GM19455 (cell line): ENCODE measurements around the gene NEK8.

Experiments used
- ATAC-seq: cut with Tn5 transposase; IDR thresholded peaks from one replicate; pipeline ENCODE4 v1.9.1; 2021; ENCODE audit not compliant: unreplicated experiment

Gene NEK8

GRCh38 chr17:28728364-28729200 is at the start of gene NEK8:
Gene NEK8 (plus strand): TSS chr17:28728788. CDS start chr17:28728814, 26 bp downstream.
- ATAC-seq, result peak; percentile 41

- no peak for ATAC-seq
These were observed 45.9 kb upstream of the NEK8 start for GRCh38 chr17:28682655-28683054.

- ATAC-seq, result no peak
These were observed 43.6 kb upstream of the NEK8 start for GRCh38 chr17:28684963-28685362.

- no peak for ATAC-seq
These were observed 43.2 kb upstream of the NEK8 start for GRCh38 chr17:28685366-28685765.

GRCh38 chr17:28686296-28686695 is 42.3 kb upstream of the NEK8 start:
- no peak for ATAC-seq

GRCh38 chr17:28688481-28688880 is 40.1 kb upstream of the NEK8 start:
- no peak for ATAC-seq

GRCh38 chr17:28689011-28689410 is 39.6 kb upstream of the NEK8 start:
- ATAC-seq, result no peak

- ATAC-seq, result no peak
These were observed 34.7 kb upstream of the NEK8 start for GRCh38 chr17:28693869-28694268.

- no peak for ATAC-seq
These were observed 30.2 kb upstream of the NEK8 start for GRCh38 chr17:28698253-28698941.

GRCh38 chr17:28700278-28700677 is 28.3 kb upstream of the NEK8 start:
- ATAC-seq, result no peak

GRCh38 chr17:28700830-28701492 is 27.6 kb upstream of the NEK8 start:
- ATAC-seq, result no peak

GRCh38 chr17:28702026-28702751 is 26.4 kb upstream of the NEK8 start:
- ATAC-seq, result no peak

- no peak for ATAC-seq
These were observed 25.8 kb upstream of the NEK8 start for GRCh38 chr17:28702752-28703150.

- no peak for ATAC-seq
These were observed 24.9 kb upstream of the NEK8 start for GRCh38 chr17:28703552-28704218.

GRCh38 chr17:28704219-28704858 is 24.2 kb upstream of the NEK8 start:
- no peak for ATAC-seq

GRCh38 chr17:28705074-28705659 is 23.4 kb upstream of the NEK8 start:
- no peak for ATAC-seq

GRCh38 chr17:28705728-28706334 is 22.8 kb upstream of the NEK8 start:
- no peak for ATAC-seq

- no peak for ATAC-seq
These were observed 21.9 kb upstream of the NEK8 start for GRCh38 chr17:28706471-28707338.
